Umbilical cord (tissue), 2 donors: ENCODE data around the gene BEND7. TPM values are rescaled to one million over a fixed set of nuclear protein-coding genes. Genes with fewer than 3 reads are reported as not detected.

Source experiments
- DNase-seq: peaks from one replicate; pipeline ENCODE4 v3.0.0-alpha.2; 2015; ENCODE audit warnings: low spot score
- total RNA-seq: library from RNA; depleted of rRNA; stranded (reverse); fragments of >200 nt; gene quantifications from one replicate; pipeline ENCODE4 v1.2.3, GENCODE V29; 2014; ENCODE audit warnings: low replicate concordance; ENCODE audit not compliant: insufficient read depth

The BEND7 gene
- total RNA-seq, 1 donor from 2014 or later, result 7.5 TPM

GRCh38 chr10:13420532-13421307 lies 108.1 kb downstream of the BEND7 start:
- no peak for DNase-seq

GRCh38 chr10:13417459-13418126 lies 111.2 kb downstream of the BEND7 start:
- DNase-seq, result no peak

DNA sequence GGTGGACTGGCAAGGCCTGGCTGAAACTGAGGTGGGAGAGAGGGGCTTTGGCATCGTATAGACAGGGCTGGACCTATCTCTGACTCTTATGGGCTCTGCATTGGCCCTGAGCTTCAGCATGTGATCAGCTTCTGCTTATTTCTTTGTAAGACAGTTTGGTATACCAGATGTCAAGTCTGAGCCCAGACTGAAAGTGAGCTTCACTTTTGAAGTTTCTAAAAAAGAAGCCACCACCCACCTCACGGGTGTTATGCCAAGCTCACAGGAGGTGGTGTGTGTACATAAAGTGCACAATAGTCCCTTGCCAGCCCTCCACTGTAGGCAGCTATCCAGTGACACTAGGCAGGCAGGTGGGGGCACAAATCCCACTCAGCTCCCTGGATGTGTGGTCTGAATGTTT lies 112.1 kb downstream of the BEND7 start:
- DNase-seq, result no peak

DNA sequence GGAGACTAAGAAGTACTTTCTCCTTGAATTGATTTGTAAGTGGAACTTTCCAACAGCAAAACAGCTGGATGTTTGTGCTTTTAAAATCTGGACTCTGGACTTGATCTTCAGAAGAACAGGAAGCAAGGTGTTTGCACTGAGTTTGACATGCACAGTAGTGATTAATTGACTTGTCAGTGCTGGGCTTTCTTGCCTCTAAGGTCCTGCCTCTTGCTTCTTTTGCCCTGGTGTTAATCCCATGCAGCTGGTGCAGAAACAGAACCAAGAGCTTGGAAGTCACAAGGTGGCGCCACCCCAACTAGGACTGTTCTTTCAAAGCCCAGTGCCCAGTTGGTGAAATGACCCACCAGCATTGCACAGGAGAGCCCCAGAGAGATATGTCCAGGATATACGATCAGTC lies 114.0 kb downstream of the BEND7 start:
- DNase-seq, result no peak

GRCh38 chr10:13414137-13414536 lies 114.7 kb downstream of the BEND7 start:
- no peak for DNase-seq

DNA sequence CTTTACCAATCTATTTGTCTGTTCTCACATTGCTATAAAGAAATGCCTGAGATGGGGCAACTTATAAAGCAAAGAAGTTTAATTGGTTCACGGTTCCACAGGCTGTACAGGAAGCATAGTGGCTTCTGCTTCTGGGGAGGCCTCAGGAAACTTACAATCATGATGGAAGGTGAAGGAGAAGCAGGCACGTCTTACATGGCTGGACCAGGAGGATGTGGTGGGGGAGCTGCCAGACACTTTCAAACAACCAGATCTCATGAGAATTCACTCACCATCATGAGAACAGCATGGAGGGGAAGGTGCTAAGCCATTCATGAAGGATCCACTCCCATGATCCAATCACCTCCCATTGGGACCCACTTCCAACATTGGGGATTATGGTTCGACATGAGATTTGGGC lies 115.9 kb downstream of the BEND7 start:
- DNase-seq, result no peak

GRCh38 chr10:13404791-13405190 lies 124.0 kb downstream of the BEND7 start:
- DNase-seq, result no peak

- peak; percentile 65 for DNase-seq
Observed at GRCh38 chr10:13404305-13404759, 124.5 kb downstream of the BEND7 start.

DNA sequence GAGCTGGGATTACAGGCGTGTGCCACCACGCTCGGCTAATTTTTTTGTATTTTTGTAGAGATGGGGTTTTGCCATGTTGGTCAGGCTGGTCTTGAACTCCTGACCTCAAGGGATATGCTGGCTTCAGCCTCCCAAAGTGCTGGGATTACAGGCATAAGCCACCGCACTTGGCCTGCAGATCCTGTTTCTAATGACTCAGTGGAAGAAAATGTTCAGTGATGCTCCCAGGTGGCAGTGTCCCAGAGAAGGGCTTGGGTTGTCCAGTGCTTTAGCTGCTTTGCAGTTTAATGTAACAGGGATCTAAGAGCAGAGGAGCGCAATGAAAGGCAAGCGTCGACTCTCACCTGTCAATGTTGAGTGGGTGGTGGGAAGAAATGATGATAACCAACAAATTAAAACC lies 125.4 kb downstream of the BEND7 start:
- peak; percentile 47 for DNase-seq

GRCh38 chr10:13402021-13402420 lies 126.8 kb downstream of the BEND7 start:
- DNase-seq, result no peak

GRCh38 chr10:13401142-13401541 lies 127.7 kb downstream of the BEND7 start:
- DNase-seq, result no peak

DNA sequence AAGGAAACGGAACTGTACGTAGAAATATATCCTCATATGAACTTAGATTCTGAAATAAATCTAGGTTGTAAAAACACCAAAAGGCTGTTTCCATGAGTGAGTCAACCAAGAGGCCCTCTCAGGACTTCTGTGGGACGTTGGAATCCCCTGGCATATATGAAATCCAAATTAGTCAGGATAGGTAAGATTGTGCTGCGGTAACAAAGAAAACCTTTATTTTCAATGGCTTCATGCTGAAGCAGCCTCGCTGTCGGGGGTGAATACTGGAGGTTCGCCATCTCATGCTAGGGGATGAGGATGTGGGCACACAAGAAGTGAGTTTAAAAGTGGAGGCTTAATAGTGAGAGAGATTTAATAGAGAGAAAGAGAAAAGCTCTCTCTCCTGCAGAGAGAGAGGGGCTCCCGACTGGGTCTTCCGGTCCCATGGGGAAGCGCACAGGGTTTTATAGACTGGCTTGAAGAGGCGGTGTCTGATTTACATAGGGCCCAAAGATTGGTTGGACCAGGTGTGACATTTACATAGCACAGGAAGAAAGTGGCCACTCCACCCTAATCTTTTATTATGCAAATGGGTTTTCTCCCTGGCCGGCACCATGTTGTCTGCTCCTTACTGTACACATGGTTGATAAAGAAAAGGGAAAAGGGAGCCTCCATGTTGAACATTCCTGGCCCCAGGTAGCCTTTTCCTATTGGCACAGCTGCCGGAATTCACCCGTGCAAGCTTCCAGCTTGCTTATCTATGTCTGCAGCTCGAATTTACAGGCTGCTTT lies 128.4 kb downstream of the BEND7 start:
- no peak for DNase-seq

- no peak for DNase-seq
Observed at GRCh38 chr10:13399752-13400151, 129.1 kb downstream of the BEND7 start.

DNA sequence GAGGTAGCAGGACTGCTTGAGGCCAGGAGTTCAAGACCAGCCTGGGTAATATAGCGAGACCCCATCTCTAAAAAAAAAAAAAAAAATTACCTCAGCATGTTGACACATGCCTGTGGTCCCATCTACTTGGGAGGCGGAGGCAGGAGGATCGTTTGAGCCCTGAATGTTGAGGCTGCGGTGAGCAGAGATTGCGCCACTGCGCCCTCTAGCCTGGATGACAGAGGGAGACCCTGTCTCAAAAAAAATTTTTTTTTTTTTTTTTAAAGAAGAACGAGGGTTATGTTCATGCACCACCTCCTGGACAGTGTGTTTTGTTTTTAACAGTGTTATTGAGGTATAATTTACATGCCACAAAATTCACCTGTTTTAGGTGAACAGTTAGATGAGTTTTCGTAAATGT lies 129.6 kb downstream of the BEND7 start:
- DNase-seq, result no peak

- no peak for DNase-seq
Observed at GRCh38 chr10:13397052-13397451, 131.8 kb downstream of the BEND7 start.

GRCh38 chr10:13396369-13396768 lies 132.4 kb downstream of the BEND7 start:
- no peak for DNase-seq

- no peak for DNase-seq
Observed at GRCh38 chr10:13395540-13395939, 133.3 kb downstream of the BEND7 start.

DNA sequence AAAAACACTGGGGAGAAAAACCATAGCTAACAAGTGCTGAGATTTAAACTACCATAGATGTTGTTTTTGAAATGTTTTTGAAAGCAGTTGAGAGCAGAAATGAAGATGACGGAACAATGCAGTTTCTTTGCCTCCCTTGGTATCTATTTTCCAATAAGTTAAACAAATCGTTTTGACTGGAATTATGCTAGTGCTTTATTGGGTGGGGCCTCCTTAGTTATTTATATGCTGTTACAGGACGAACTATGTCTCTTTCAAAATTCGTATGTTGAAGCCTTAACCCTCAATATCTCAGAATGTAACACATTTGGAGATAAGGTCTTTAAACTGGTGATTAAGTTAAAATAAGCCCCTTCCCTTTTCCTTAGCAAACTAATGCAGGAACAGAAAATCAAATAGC lies 135.2 kb downstream of the BEND7 start:
- no peak for DNase-seq

DNA sequence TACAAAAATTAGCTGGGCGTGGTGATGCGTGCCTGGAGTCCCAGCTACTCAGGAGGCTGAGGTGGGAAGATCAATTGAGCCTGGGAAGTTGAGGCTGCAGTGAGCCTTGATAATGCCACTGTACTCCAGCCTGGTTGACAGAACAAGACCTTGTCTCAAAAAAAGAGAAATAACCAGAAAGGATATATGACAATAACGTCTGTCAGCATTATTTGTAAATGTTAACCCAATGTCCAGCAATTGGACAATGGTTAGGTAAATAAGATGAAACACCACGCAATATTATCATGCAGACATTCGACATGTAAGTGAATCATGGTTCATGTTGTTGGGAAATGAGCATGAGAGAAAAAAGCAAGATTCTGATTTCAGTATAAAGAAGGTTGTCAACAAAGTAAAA lies 136.1 kb downstream of the BEND7 start:
- no peak for DNase-seq
